Gastrocnemius medialis (tissue), 4 donors: Measurements from ENCODE around the gene ARSB.

ENCODE experiments used
- POLR2A ChIP-seq, 2 donors: fragments of 450-650 bp; IDR thresholded peaks; one replicate each; pipeline ENCODE4 v1.6.1; 2017; ENCODE audit warnings: antibody characterized with exemption in 2 of 2, mild to moderate bottlenecking in 2 of 2, moderate library complexity in 2 of 2
- TF ChIP-seq, protein P1 (sequence below), 5 experiments: fragments of 450-650 bp in 3 of 5; fragments of 200-600 bp in 2 of 5; sonication (generic) in 2 of 5; IDR thresholded peaks in 4 of 5; conservative IDR thresholded peaks in 1 of 5; 1 replicate in 4 of 5; 2 replicates in 1 of 5; pipeline ENCODE4 v1.5.1; 2016 to 2019; ENCODE audit warnings: antibody characterized with exemption in 5 of 5, mild to moderate bottlenecking in 3 of 5, moderate library complexity in 3 of 5

DNA sequence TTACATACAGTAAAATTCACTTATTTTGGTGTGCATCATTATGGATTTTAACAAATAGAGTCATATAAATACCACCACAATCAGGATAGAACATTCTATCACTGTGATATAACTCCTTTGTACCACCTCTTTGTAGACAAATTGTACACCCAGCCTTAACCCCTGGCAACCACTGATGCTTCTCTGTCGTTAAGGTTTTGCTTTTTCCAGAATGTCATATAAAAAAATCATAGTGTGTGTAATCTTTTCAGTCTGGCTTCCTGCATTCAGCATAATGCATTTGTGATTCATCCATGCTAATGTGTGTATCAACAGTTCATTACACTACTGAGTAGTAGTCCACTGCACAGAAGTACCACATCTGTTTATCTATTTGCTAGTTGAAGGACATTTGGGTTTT lies 81.2 kb downstream of the ARSB start:
- no peak for TF ChIP-seq POLR2A (IDR thresholded peaks at IDR 0.05)
- TF ChIP-seq, protein P1, sequence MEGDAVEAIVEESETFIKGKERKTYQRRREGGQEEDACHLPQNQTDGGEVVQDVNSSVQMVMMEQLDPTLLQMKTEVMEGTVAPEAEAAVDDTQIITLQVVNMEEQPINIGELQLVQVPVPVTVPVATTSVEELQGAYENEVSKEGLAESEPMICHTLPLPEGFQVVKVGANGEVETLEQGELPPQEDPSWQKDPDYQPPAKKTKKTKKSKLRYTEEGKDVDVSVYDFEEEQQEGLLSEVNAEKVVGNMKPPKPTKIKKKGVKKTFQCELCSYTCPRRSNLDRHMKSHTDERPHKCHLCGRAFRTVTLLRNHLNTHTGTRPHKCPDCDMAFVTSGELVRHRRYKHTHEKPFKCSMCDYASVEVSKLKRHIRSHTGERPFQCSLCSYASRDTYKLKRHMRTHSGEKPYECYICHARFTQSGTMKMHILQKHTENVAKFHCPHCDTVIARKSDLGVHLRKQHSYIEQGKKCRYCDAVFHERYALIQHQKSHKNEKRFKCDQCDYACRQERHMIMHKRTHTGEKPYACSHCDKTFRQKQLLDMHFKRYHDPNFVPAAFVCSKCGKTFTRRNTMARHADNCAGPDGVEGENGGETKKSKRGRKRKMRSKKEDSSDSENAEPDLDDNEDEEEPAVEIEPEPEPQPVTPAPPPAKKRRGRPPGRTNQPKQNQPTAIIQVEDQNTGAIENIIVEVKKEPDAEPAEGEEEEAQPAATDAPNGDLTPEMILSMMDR (IDR thresholded peaks at IDR 0.05 in 4 of 5, conservative IDR thresholded peaks at IDR 0.05 in 1 of 5), result no peak
